ENCODE results near the gene OR6B2. TPM values are rescaled to one million over a fixed set of nuclear protein-coding genes. Genes with fewer than 3 reads are reported as not detected.

Gene OR6B2
- not detected in 2 replicates for total RNA-seq

GRCh38 chr2:240030379-240031094 is at the start of gene OR6B2:
OR6B2 (minus strand) TSS chr2:240030429; CDS start chr2:240030429, 0 bp downstream.

GRCh38 chr2:240053173-240054155 is 23.2 kb upstream of the OR6B2 start, which contains the start of gene OR6B3:
OR6B3 (minus strand) TSS chr2:240053521.

Other genes starting within 250 kb of the OR6B2 start
- 101 and 128 TPM in 2 replicates for gene NDUFA10, start 5.1 kb downstream of the OR6B2 start, total RNA-seq
- gene OR6B3, start 23.1 kb upstream of the OR6B2 start, total RNA-seq: not detected in 2 replicates
- 34.6 and 40.6 TPM in 2 replicates for gene COPS9, start 105.9 kb upstream of the OR6B2 start, total RNA-seq
- not detected in 2 replicates for gene OTOS, start 110.2 kb upstream of the OR6B2 start, total RNA-seq

Data from uterine smooth muscle cell (primary cell).